ENCODE measurements around the gene RNF7. TPM values are rescaled to one million over a fixed set of nuclear protein-coding genes. Genes with fewer than 3 reads are reported as not detected.

RNF7 gene
- total RNA-seq, 6 experiments from 2014 or later: 135 to 170 (median 139) TPM

GRCh38 chr3:141714671-141715070 lies 23.4 kb upstream of the RNF7 start:
- TF ChIP-seq CTCF (IDR thresholded peaks at IDR 0.05): no peak
- H3K4me3 Mint-ChIP-seq: no peak overlapping the region
- H3K36me3 Mint-ChIP-seq (ENCODE audit: low read depth): no peaks in the 10 kb centered on the region

GRCh38 chr3:141722081-141722480 lies 16.0 kb upstream of the RNF7 start:
- DNase-seq: no peak
- peaks cover 23% of the 10 kb centered on the region for H3K27me3 Mint-ChIP-seq (ENCODE audit: insufficient read depth)
- no peaks in the 10 kb centered on the region for H3K9me3 Mint-ChIP-seq
- H3K4me3 Mint-ChIP-seq: no peak overlapping the region
- no peaks in the 10 kb centered on the region; the same call in 1 of the 2 replicates for H3K4me1 Mint-ChIP-seq (ENCODE audit: low read depth)
- H3K36me3 Mint-ChIP-seq (ENCODE audit: low read depth): no peaks in the 10 kb centered on the region
- H3K27ac Mint-ChIP-seq: no peak overlapping the region
- no peak for TF ChIP-seq CTCF (IDR thresholded peaks at IDR 0.05)

More at GRCh38 chr3:141714671-141715070, 23.4 kb upstream of the RNF7 start:
- peaks cover 10% of the 10 kb centered on the region; the same call in 1 of the 2 replicates for H3K27me3 Mint-ChIP-seq (ENCODE audit: insufficient read depth)
- DNase-seq: no peak
- H3K27ac Mint-ChIP-seq: no peak overlapping the region
- H3K9me3 Mint-ChIP-seq: no peaks in the 10 kb centered on the region; the same call in 1 of the 2 replicates
- peaks cover 27% of the 10 kb centered on the region for H3K4me1 Mint-ChIP-seq (ENCODE audit: low read depth)

DNA sequence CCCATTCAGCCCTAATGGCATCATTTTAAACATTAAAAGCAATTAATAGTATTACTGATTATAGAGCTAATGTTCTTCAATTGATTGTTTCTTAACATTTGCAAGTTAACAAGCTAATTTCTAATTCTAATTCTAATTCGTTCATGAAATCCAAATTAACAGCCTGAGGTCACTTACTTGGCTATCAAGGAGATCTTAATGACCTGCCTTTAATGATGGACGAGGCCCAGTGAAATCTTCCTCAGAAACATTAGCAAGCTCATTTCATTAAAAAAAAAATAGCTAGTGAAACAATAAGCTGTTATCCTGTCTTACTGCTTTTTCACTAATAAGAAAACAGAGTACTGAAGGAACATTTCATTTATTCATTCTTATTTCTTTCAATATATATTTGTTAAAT lies 15.4 kb upstream of the RNF7 start:
- Mint-ChIP-seq H3K9me3 (no peaks in the 10 kb centered on the region), H3K4me1 (ENCODE audit: low read depth) (no peaks in the 10 kb centered on the region; the same call in 1 of the 2 replicates), H3K36me3 (ENCODE audit: low read depth) (no peaks in the 10 kb centered on the region), H3K4me3 (no peak overlapping the region), H3K27ac (no peak overlapping the region), H3K27me3 (ENCODE audit: insufficient read depth) (peaks cover 23% of the 10 kb centered on the region)
- DNase-seq: no peak
- no peak for TF ChIP-seq CTCF (IDR thresholded peaks at IDR 0.05)

DNA sequence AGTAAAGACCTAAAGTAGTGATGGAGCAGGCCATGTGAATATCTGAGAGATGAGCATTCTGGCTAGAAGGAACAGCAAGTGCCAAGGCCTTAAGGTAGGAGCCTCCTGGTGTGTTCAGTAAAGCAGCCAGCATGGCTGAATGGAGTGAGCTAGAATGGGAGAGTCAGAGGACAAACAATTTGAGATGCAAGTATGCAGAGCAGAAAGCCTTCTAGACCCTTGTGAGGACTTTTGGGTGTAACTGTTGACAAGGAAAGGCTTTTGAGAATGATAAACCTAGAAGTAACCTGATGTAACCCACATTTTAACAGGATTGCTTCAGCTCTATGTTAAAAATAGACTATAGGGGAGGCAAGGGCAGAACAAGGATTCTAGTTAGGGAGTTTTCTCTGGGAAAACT lies 14.8 kb upstream of the RNF7 start:
- Mint-ChIP-seq H3K27ac (no peak overlapping the region), H3K27me3 (ENCODE audit: insufficient read depth) (peaks cover 23% of the 10 kb centered on the region), H3K4me1 (ENCODE audit: low read depth) (no peaks in the 10 kb centered on the region; the same call in 1 of the 2 replicates), H3K36me3 (ENCODE audit: low read depth) (no peaks in the 10 kb centered on the region), H3K4me3 (no peak overlapping the region), H3K9me3 (no peaks in the 10 kb centered on the region)
- TF ChIP-seq CTCF (IDR thresholded peaks at IDR 0.05): no peak
- DNase-seq: no peak

GRCh38 chr3:141724186-141724585 lies 13.9 kb upstream of the RNF7 start:
- Mint-ChIP-seq H3K4me1 (ENCODE audit: low read depth) (no peaks in the 10 kb centered on the region; the same call in 1 of the 2 replicates), H3K27me3 (ENCODE audit: insufficient read depth) (peaks cover 15% of the 10 kb centered on the region), H3K4me3 (no peak overlapping the region), H3K9me3 (no peaks in the 10 kb centered on the region), H3K36me3 (ENCODE audit: low read depth) (no peaks in the 10 kb centered on the region), H3K27ac (no peak overlapping the region)
- DNase-seq: no peak
- no peak for TF ChIP-seq CTCF (IDR thresholded peaks at IDR 0.05)

- H3K27ac Mint-ChIP-seq: no peak overlapping the region
- no peaks in the 10 kb centered on the region for H3K9me3 Mint-ChIP-seq
- TF ChIP-seq CTCF (IDR thresholded peaks at IDR 0.05): no peak
- no peak for DNase-seq
- no peaks in the 10 kb centered on the region for H3K36me3 Mint-ChIP-seq (ENCODE audit: low read depth)
- H3K27me3 Mint-ChIP-seq (ENCODE audit: insufficient read depth): peaks cover 13% of the 10 kb centered on the region
- no peaks in the 10 kb centered on the region; the same call in 1 of the 2 replicates for H3K4me1 Mint-ChIP-seq (ENCODE audit: low read depth)
- no peak overlapping the region for H3K4me3 Mint-ChIP-seq
These were observed 13.1 kb upstream of the RNF7 start for GRCh38 chr3:141725036-141725435.

All from HFFc6 (cell line).